ENCODE results near the gene IL17RD.

DNA sequence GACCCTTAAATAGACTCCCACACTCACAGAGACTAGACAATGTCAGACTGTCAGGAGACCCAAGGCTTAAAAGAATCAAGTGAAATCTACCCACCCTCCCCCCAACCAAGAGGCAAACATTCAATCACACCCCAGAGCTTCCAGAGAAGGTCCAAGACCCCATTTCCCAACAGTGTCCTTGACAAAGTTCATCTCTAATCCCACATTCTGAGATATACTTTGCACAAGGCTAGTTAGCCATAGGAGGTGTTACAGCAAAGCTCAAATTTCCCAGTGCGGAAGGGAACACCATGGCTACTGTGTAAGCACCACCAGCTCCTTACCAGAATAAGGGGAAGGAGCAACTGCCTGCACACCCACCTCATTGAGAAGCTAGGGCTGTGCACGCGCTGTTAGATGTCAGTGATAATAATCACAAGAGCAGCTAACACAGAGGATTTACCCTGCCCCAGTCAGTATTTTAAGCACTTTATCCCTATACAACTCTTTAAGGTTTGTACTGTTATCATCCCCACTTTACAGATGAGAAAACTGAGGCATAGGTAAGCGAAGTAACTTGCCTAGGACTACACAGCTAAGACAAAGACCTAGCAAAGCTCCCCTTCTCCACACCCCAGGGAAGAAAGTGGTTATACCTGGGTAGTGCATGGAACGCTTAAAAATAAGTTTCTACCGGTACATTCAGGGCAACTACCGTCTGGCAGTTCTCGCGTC, 87.4 kb downstream of the IL17RD start:
- TF ChIP-seq HDAC2 (IDR thresholded peaks at IDR 0.05) (peak; percentile 73; the same call in 1 of the 2 replicates), ZNF696 (CRISPR knock-in tag; conservative IDR thresholded peaks at IDR 0.05) (no peak), PTTG1 (tag; IDR thresholded peaks at IDR 0.05; ENCODE audit: low read depth) (no peak)

All from K562 (cell line).